GM12878 (cell line): ENCODE measurements around the gene SIX5. TPM values are rescaled to one million over a fixed set of nuclear protein-coding genes. Genes with fewer than 3 reads are reported as not detected.

Experiments
- ATAC-seq: fragments of 200-7000 bp; cut with Tn5 transposase; 3 replicates; pipeline ENCODE4 v1.9.1; 2020; ENCODE audit warnings: mild to moderate bottlenecking, moderate library complexity
- BruUV-seq: library from RNA; stranded (reverse); fragments of 400-500 nt; replicated peaks from 2 replicates; lab custom pipeline; 2021; lab: Mats Ljungman, UMichigan
- CTCF ChIA-PET: fragments of 300-600 bp; sonication (Branson Sonifier 250); formaldehyde crosslinking; extraction: SDS; loops from one replicate; lab custom pipeline; 2021; ENCODE audit warnings: inconsistent platforms; lab: Yijun Ruan, JAX
- POLR2A ChIA-PET: fragments of 350-600 bp; formaldehyde crosslinking; extraction: SDS; loops from one replicate; lab custom pipeline; 2021; ENCODE audit warnings: inconsistent platforms; lab: Charles Lee
- RAD21 ChIA-PET: fragments of 300-600 bp; sonication (Branson Sonifier 250); formaldehyde crosslinking; loops from one replicate; lab custom pipeline; 2023; ENCODE audit warnings: antibody characterized with exemption; ENCODE audit not compliant: unreplicated experiment; lab: Charles Lee
- SMC1A ChIA-PET: fragments of 300-600 bp; sonication (Branson Sonifier 250); formaldehyde crosslinking; loops from one replicate; lab custom pipeline; 2023; ENCODE audit not compliant: unreplicated experiment, uncharacterized antibody; lab: Charles Lee
- DNase-seq: peaks from one replicate; pipeline ENCODE4 v3.0.0-alpha.2; 2011; ENCODE audit warnings: low read depth, low spot score
- FAIRE-seq: peaks from 3 replicates; lab custom pipeline; 2011; peaks lifted over from hg19 to GRCh38; lab: Jason Lieb, UNC
- H2AFZ ChIP-seq: 2 replicates; pipeline ENCODE4 v1.6.0; 2011; ENCODE audit warnings: low read depth, low read length, control low read depth; ENCODE audit not compliant: control insufficient read depth
- H3K27ac ChIP-seq: 2 replicates; pipeline ENCODE4 v1.5.1; 2011; ENCODE audit warnings: control low read depth; ENCODE audit not compliant: control insufficient read depth, insufficient read depth
- H3K27me3 ChIP-seq, 2 experiments: replicated peaks in 1 of 2; 2 replicates each; pipeline versions ENCODE4 v1.6.0 to v1.6.1; 2011; ENCODE audit warnings: low read length in 1 of 2; ENCODE audit not compliant: control insufficient read depth in 2 of 2, insufficient read depth in 2 of 2
- H3K36me3 ChIP-seq, 2 experiments: 2 replicates each; pipeline ENCODE4 v1.5.1; 2011; ENCODE audit warnings: low read length in 1 of 2; ENCODE audit not compliant: control insufficient read depth in 2 of 2, insufficient read depth in 2 of 2
- H3K4me1 ChIP-seq: 2 replicates; pipeline ENCODE4 v1.6.1; 2011; ENCODE audit warnings: mild to moderate bottlenecking, low read length, moderate library complexity, mixed read lengths; ENCODE audit not compliant: control insufficient read depth, insufficient read depth
- H3K4me2 ChIP-seq: 2 replicates; pipeline ENCODE4 v1.6.0; 2011; ENCODE audit warnings: control low read depth; ENCODE audit not compliant: control insufficient read depth, insufficient read depth
- H3K4me3 ChIP-seq: fragments of 200-600 bp; sonication (generic); 2 replicates; pipeline ENCODE4 v1.5.1; 2016
- H3K79me2 ChIP-seq: 2 replicates; pipeline ENCODE4 v1.6.0; 2011; ENCODE audit warnings: low read length; ENCODE audit not compliant: control insufficient read depth, insufficient read depth
- H3K9ac ChIP-seq: 2 replicates; pipeline ENCODE4 v1.8.0; 2011; ENCODE audit warnings: low read length, control low read depth, mixed read lengths; ENCODE audit not compliant: control insufficient read depth, insufficient read depth
- H3K9me3 ChIP-seq: replicated peaks from 3 replicates; pipeline ENCODE4 v1.5.1; 2011; ENCODE audit warnings: mild to moderate bottlenecking, low read length; ENCODE audit not compliant: control insufficient read depth, insufficient read depth
- H4K20me1 ChIP-seq: 2 replicates; pipeline ENCODE4 v1.6.0; 2011; ENCODE audit not compliant: control insufficient read depth, insufficient read depth
- CBX5 ChIP-seq: sonication (generic); IDR thresholded peaks from 2 replicates; pipeline ENCODE4 v1.6.1; 2016; ENCODE audit warnings: low read depth, moderate library complexity, mild to moderate bottlenecking, inconsistent platforms
- CEBPB ChIP-seq, 2 experiments: fragments of 150-350 bp in 1 of 2; IDR thresholded peaks; 2 replicates each; pipeline ENCODE4 v1.6.1; 2012 to 2014; ENCODE audit warnings: low read depth in 2 of 2, low read length in 2 of 2, borderline replicate concordance in 1 of 2, inconsistent platforms in 1 of 2
- EP300 ChIP-seq, 2 experiments: fragments of 150-350 bp in 1 of 2; IDR thresholded peaks; 2 replicates each; pipeline ENCODE4 v1.6.1; 2011 to 2012; ENCODE audit warnings: low read depth in 2 of 2, low read length in 2 of 2, borderline replicate concordance in 1 of 2, improper control_type of control experiment in 1 of 2, inconsistent platforms in 1 of 2; ENCODE audit not compliant: control insufficient read depth in 1 of 2
- FOS ChIP-seq: IDR thresholded peaks from 3 replicates; pipeline ENCODE4 v1.6.1; 2011; ENCODE audit warnings: borderline replicate concordance; ENCODE audit not compliant: insufficient read length; ENCODE audit errors: extremely low read depth
- FOXK2 ChIP-seq: fragments of 450-650 bp; IDR thresholded peaks from 2 replicates; pipeline ENCODE4 v1.6.1; 2017; ENCODE audit warnings: mild to moderate bottlenecking, moderate library complexity
- IRF3 ChIP-seq: fragments of 450-650 bp; IDR thresholded peaks from 2 replicates; pipeline ENCODE4 v1.6.1; 2014; ENCODE audit warnings: mild to moderate bottlenecking
- NFYA ChIP-seq: IDR thresholded peaks from 2 replicates; pipeline ENCODE4 v1.6.1; 2011; ENCODE audit warnings: low read depth, mild to moderate bottlenecking, low read length, improper control_type of control experiment, borderline replicate concordance
- PML ChIP-seq: IDR thresholded peaks from 2 replicates; pipeline ENCODE4 v1.6.1; 2012; ENCODE audit warnings: low read length, inconsistent platforms
- PRDM15 ChIP-seq: fragments of 450-650 bp; formaldehyde crosslinking; IDR thresholded peaks from 2 replicates; pipeline ENCODE4 v1.4.0; 2020; ENCODE audit warnings: mild to moderate bottlenecking, moderate library complexity
- REST ChIP-seq: IDR thresholded peaks from 2 replicates; pipeline ENCODE4 v1.6.1; 2012; ENCODE audit warnings: mild to moderate bottlenecking, low read depth, low read length
- STAT3 ChIP-seq: IDR thresholded peaks from 2 replicates; pipeline ENCODE4 v1.6.1; 2011; ENCODE audit warnings: low read depth, low read length, improper control_type of control experiment
- WGBS: methylation state at CpG from one replicate; pipeline ENCODE4 v1.1.6; 2016; ENCODE audit warnings: low lambda C conversion rate; ENCODE audit not compliant: insufficient replicate concordance, insufficient coverage; ENCODE audit errors: missing lambda C conversion rate; 5-methylcytosine and 5-hydroxymethylcytosine counted together
- in situ Hi-C: fragments of 300-500 bp; cut with MboI; formaldehyde crosslinking; loops from 9 replicates; pipeline ENCODE4 v1.14.3; 2018; ENCODE audit warnings: mixed read lengths
- intact Hi-C: fragments of 100-400 bp; cut with micrococcal nuclease; formaldehyde crosslinking; loops from one replicate; pipeline ENCODE4 v1.14.2; 2022; ENCODE audit not compliant: unreplicated experiment
- polyA plus RNA-seq, 11 experiments: library from polyadenylated mRNA; depleted of rRNA in 4 of 11; unstranded in 6 of 11; stranded (reverse) in 5 of 11; fragments of >200 nt; fragmentation: Nextera tagmentation in 4 of 11; fragmentation: Illumina TruSeq in 1 of 11; extraction: Ambion mirVana in 4 of 11; extraction: Trizol in 1 of 11; gene quantifications; 1 replicate in 1 of 11; 2 replicates in 10 of 11; pipeline versions ENCODE4 v1.2.1 to v1.2.3, GENCODE V29; 2011 to 2016; ENCODE audit warnings: inconsistent platforms in 2 of 11, missing spikeins in 2 of 11, low read depth in 1 of 11
- total RNA-seq, 4 experiments: library from RNA; depleted of rRNA in 3 of 4; stranded (reverse); fragments of >200 nt in 3 of 4; fragmentation: Illumina TruSeq in 1 of 4; extraction: Trizol in 1 of 4; gene quantifications; 2 replicates each; pipeline versions ENCODE4 v1.2.1 to v1.2.3, GENCODE V29; 2013 to 2021

SIX5 gene
- total and polyA plus RNA-seq, 10 of the 15 experiments (the other 5 are each of a cell fraction or from before 2014, with no cell fraction given), result 1.9 to 10.5 (median 3.0) TPM; not detected in 2

- ChIA-PET RAD21 (interaction anchor here (0.5 to 3.6 kb wide), 21 partner anchors 9 to 732 kb away, joined by 3 to 63 read pairs (median 5); partner anchors contain the start of genes DMWD, FBXO46, FOXA3 and IRF2BP1), POLR2A (interaction anchor here (0.6 to 3.3 kb wide), 20 partner anchors 9 to 594 kb away, joined by 3 to 28 read pairs (median 9); partner anchors contain the start of genes DMWD, FBXO46, IRF2BP1 and QPCTL), CTCF (interaction anchor here (0.6 to 4.5 kb wide), 25 partner anchors 9 to 331 kb away, joined by 3 to 110 read pairs (median 6); partner anchors contain the start of genes CCDC61, DMWD, FBXO46 and FOXA3), SMC1A (interaction anchor here (0.9 to 3.2 kb wide), 6 partner anchors 9 to 92 kb away, joined by 3 to 24 read pairs (median 6); partner anchors contain the start of genes DMWD and SYMPK)
- Histone ChIP-seq H3K27me3 (no peaks in the 10 kb centered on the region), H3K27ac (peak overlapping the region; percentile 67; the same call in 1 of the 2 replicates), H2AFZ (peak overlapping the region; percentile 78), H3K9ac (peak overlapping the region; percentile 61; the same call in 1 of the 2 replicates), H4K20me1 (no peaks in the 10 kb centered on the region), H3K4me2 (peak overlapping the region; percentile 98), H3K36me3 (no peaks in the 10 kb centered on the region), H3K9me3 (no peaks in the 10 kb centered on the region), H3K4me3 (peak overlapping the region; percentile 78), H3K79me2 (no peaks in the 10 kb centered on the region; the same call in 1 of the 2 replicates), H3K4me1 (peaks cover 4% of the 10 kb centered on the region)
- intact Hi-C loops (loop anchor here (2.0 kb wide), 1 partner anchor 28 kb away; no protein-coding TSS in a partner anchor), in situ Hi-C loops (no loop called here)
- FAIRE-seq (peak; percentile 98), DNase-seq (peak; percentile 76), ATAC-seq (peak; percentile 82)
- WGBS, result 3% methylated on average over 53 of the region's 79 CpGs
- BruUV-seq, result no TSS peak
- no peak for TF ChIP-seq PRDM15 (CRISPR knock-in tag)
- no peak; the same call in 1 of the 2 replicates for TF ChIP-seq PML
- TF ChIP-seq NFYA, result no peak; the same call in 1 of the 2 replicates
- TF ChIP-seq EP300 (IDR thresholded peaks at IDR 0.05; ENCODE audit: borderline replicate concordance in 1 of 2, control insufficient read depth in 1 of 2, low read depth in 2 of 2, low read length in 2 of 2), result no peak
- no peak for TF ChIP-seq REST
- no peak for TF ChIP-seq STAT3
- TF ChIP-seq FOS, result no peak
- TF ChIP-seq CBX5, result no peak
- no peak for TF ChIP-seq CEBPB (IDR thresholded peaks at IDR 0.05; ENCODE audit: borderline replicate concordance in 1 of 2, low read depth in 2 of 2, low read length in 2 of 2)
- TF ChIP-seq FOXK2, result peak; percentile 61; the same call in 1 of the 2 replicates
- no peak for TF ChIP-seq IRF3
Observed at GRCh38 chr19:45770192-45771101, 1.4 kb upstream of the SIX5 start.
